Progenitor cell of endocrine pancreas (in vitro differentiated cells): ENCODE measurements around the gene PHF21A. TPM values are rescaled to one million over a fixed set of nuclear protein-coding genes. Genes with fewer than 3 reads are reported as not detected.

Experiments
- DNase-seq: peaks from one replicate; pipeline ENCODE4 v3.0.0; 2021; ENCODE audit warnings: low spot score; ENCODE audit not compliant: unreplicated experiment
- H3K27ac Mint-ChIP-seq: 2 replicates; pipeline ENCODE4 v1.8.0; 2021; ENCODE audit warnings: mild to moderate bottlenecking, moderate library complexity, mixed read lengths
- H3K27me3 Mint-ChIP-seq: 2 replicates; pipeline ENCODE4 v1.8.0; 2021; ENCODE audit warnings: mixed read lengths
- H3K36me3 Mint-ChIP-seq: 2 replicates; pipeline ENCODE4 v1.8.0; 2022; ENCODE audit warnings: mixed read lengths; ENCODE audit not compliant: insufficient read depth
- H3K4me1 Mint-ChIP-seq: 2 replicates; pipeline ENCODE4 v1.8.0; 2021; ENCODE audit warnings: low read depth, mixed read lengths
- H3K4me3 Mint-ChIP-seq: 2 replicates; pipeline ENCODE4 v1.8.0; 2021; ENCODE audit warnings: low read depth, mild to moderate bottlenecking, moderate library complexity, mixed read lengths
- H3K9me3 Mint-ChIP-seq: 2 replicates; pipeline ENCODE4 v1.8.0; 2021; ENCODE audit warnings: low read depth, mixed read lengths
- total RNA-seq: library from RNA; stranded (reverse); gene quantifications from 2 replicates; pipeline ENCODE4 v1.2.1, GENCODE V29; 2021
- TF ChIP-seq, protein P1 (sequence below): fragments of 200-600 bp; sonication (generic); IDR thresholded peaks from one replicate; pipeline ENCODE4 v1.5.0; 2021; ENCODE audit warnings: antibody characterized with exemption, mild to moderate bottlenecking; ENCODE audit not compliant: unreplicated experiment

The PHF21A gene
- total RNA-seq, 1 donor from 2014 or later, result 70.1 TPM

DNA sequence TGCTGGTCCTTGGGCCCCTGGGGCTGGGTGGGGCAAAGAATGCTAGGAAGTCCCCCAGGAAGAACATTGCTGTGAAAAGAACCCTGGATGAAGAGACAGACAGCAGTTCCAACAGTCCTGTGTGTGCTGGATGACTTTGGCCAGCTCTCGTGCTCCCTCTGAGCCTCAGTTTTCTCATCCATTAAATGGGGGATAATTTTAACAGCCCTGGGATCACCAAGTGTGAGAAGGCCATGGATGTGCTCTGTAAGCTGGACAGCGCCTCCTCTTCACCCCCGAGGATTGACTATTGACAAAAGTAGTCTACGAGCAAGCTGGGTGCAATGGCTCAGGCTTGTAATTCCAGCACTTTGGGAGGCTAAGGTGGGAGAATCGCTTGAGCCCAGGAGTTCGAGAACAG lies 196.3 kb downstream of the PHF21A start:
- H3K4me3 Mint-ChIP-seq, result no peak overlapping the region
- H3K9me3 Mint-ChIP-seq, result no peaks in the 10 kb centered on the region
- TF ChIP-seq, protein P1, sequence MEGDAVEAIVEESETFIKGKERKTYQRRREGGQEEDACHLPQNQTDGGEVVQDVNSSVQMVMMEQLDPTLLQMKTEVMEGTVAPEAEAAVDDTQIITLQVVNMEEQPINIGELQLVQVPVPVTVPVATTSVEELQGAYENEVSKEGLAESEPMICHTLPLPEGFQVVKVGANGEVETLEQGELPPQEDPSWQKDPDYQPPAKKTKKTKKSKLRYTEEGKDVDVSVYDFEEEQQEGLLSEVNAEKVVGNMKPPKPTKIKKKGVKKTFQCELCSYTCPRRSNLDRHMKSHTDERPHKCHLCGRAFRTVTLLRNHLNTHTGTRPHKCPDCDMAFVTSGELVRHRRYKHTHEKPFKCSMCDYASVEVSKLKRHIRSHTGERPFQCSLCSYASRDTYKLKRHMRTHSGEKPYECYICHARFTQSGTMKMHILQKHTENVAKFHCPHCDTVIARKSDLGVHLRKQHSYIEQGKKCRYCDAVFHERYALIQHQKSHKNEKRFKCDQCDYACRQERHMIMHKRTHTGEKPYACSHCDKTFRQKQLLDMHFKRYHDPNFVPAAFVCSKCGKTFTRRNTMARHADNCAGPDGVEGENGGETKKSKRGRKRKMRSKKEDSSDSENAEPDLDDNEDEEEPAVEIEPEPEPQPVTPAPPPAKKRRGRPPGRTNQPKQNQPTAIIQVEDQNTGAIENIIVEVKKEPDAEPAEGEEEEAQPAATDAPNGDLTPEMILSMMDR, result no peak
- H3K4me1 Mint-ChIP-seq, result peaks cover 15% of the 10 kb centered on the region
- DNase-seq, result no peak
- H3K36me3 Mint-ChIP-seq, result peaks cover under 1% of the 10 kb centered on the region
- H3K27me3 Mint-ChIP-seq, result peaks cover 8% of the 10 kb centered on the region
- H3K27ac Mint-ChIP-seq, result no peak overlapping the region

DNA sequence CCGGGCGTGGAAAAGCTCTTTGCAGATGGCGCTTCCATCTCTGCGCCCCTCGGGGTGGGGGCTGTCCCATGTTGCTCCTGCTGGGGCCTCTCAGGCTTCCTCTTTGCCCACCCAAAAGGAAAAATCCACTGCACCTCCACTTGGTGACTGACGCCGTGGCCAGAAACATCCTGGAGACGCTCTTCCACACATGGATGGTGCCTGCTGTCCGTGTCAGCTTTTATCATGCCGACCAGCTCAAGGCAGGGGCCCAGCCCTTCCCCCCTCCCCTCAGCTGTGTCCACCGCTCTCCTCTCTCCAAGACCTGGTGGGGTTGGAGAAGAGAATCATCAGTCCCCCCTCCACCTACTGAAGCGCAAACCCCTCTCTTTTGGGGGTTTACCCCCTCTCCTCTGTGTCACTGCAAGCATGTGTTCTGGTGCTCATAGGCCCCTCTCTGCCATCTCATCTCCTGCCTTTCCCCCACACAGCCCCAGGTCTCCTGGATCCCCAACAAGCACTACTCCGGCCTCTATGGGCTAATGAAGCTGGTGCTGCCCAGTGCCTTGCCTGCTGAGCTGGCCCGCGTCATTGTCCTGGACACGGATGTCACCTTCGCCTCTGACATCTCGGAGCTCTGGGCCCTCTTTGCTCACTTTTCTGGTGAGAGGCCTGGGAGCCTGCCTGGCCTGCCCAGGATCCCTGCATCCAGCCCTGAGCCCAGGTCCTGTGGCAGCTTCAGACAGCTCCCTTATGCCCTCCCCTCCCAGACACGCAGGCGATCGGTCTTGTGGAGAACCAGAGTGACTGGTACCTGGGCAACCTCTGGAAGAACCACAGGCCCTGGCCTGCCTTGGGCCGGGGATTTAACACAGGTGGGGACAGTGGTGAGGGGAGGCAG lies 197.0 kb downstream of the PHF21A start:
- TF ChIP-seq, protein P1, result no peak
- H3K27ac Mint-ChIP-seq, result peak overlapping the region; percentile 88
- H3K27me3 Mint-ChIP-seq, result peaks cover 8% of the 10 kb centered on the region
- no peaks in the 10 kb centered on the region for H3K36me3 Mint-ChIP-seq
- no peaks in the 10 kb centered on the region for H3K9me3 Mint-ChIP-seq
- peaks cover 16% of the 10 kb centered on the region for H3K4me1 Mint-ChIP-seq
- no peak for DNase-seq
- H3K4me3 Mint-ChIP-seq, result peak overlapping the region; percentile 69

DNA sequence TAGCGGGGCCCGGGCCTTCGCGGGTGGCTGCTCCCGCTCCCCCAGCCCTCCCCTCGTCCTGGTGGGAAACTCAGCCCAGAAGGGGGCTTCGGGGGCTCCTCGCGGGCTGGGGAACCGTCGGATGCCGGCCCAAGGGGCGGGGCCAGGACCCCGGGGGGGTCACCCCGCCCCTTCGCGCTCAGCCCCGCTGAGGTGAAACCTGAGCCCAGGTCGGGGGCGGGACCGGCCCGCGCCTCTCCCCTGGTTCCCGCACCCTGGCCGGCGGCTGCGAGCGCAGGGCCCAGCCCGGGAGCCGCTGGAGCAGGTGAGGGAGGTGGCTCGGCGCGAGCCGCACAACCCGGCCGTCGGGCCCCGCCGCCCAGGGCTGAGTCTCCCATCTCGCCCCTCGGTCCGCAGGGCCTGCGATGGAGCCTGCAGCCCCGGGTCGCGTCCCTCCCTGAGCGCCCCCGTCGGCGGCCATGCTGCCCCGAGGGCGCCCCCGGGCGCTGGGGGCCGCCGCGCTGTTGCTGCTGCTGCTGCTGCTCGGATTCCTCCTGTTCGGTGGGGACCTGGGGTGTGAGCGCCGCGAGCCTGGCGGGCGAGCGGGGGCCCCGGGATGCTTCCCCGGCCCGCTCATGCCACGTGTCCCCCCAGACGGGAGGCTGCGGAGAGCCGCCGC lies 198.7 kb downstream of the PHF21A start, which contains the start of gene LARGE2:
Gene LARGE2 (plus strand): TSS at position 232 of the 658 bp plus-strand sequence. CDS start 227 bp downstream, at position 459.
- Mint-ChIP-seq H3K36me3 (no peaks in the 10 kb centered on the region), H3K9me3 (no peaks in the 10 kb centered on the region), H3K27me3 (peaks cover 8% of the 10 kb centered on the region), H3K4me1 (peaks cover 21% of the 10 kb centered on the region), H3K27ac (peak within 1 kb of the TSS; percentile 97), H3K4me3 (peak within 1 kb of the TSS; percentile 80)
- no peak for DNase-seq
- TF ChIP-seq, protein P1, result no peak

DNA sequence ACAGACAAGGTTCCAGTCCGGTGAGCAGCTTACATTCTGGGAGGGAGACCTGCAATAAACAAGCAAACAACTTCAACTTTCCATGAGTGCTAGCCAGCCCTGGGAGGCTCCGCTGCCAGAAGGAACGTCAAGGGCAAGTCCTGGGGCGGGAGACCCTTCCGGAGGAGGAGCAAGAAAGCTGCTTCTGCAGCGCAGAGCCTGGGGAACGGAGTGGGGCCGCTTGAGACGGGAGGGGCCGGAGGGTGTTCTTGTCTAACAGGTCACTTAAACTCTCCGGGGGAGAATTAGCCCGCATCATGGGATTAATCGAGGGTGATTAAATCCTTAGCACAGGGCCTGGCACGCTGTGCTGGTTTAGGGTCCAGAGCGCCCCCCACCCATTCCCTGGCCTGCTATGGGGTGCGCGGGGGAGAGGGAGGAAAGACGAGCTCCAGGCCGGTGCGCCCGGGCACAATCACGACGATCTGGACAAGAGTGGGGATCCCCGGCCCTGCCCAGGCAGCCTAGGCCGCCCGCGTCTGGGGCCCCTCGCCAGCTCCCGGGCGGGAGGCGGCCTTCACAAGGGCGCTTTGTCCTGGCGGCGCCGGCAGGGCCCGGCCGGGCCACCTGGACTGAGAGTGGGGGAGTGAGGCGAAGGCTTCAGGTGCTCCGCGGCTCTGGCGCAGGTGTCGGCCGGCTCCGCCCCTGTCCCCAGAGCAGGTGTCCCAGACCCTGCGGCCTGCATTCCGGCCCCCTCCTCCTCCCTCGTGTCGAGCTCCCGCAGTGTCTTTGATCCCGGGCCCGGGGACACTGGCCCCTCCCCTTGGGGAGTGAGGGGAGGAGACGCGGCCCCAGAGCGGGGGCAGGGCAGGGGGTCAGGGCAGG lies 199.5 kb downstream of the PHF21A start:
- no peaks in the 10 kb centered on the region for H3K36me3 Mint-ChIP-seq
- DNase-seq, result peak; percentile 93
- peaks cover 8% of the 10 kb centered on the region for H3K27me3 Mint-ChIP-seq
- H3K4me3 Mint-ChIP-seq, result peak overlapping the region; percentile 74
- peak overlapping the region; percentile 97 for H3K27ac Mint-ChIP-seq
- no peaks in the 10 kb centered on the region for H3K9me3 Mint-ChIP-seq
- TF ChIP-seq, protein P1, result no peak
- peaks cover 24% of the 10 kb centered on the region for H3K4me1 Mint-ChIP-seq
